HG03139 (cell line): ENCODE measurements around the gene SNRNP25.

Experiments
- ATAC-seq: cut with Tn5 transposase; IDR thresholded peaks from one replicate; pipeline ENCODE4 v1.9.1; 2021; ENCODE audit not compliant: unreplicated experiment

SNRNP25 gene

GRCh38 chr16:62968-63391 lies 9.4 kb downstream of the SNRNP25 start:
- no peak for ATAC-seq

GRCh38 chr16:63466-63865 lies 9.8 kb downstream of the SNRNP25 start:
- no peak for ATAC-seq

- no peak for ATAC-seq
Measured at GRCh38 chr16:63998-64913, 10.6 kb downstream of the SNRNP25 start.

- no peak for ATAC-seq
Measured at GRCh38 chr16:64914-65255, 11.3 kb downstream of the SNRNP25 start.

GRCh38 chr16:65745-66144 lies 12.1 kb downstream of the SNRNP25 start:
- ATAC-seq = no peak

GRCh38 chr16:66309-67182 lies 12.9 kb downstream of the SNRNP25 start:
- no peak for ATAC-seq

- no peak for ATAC-seq
Measured at GRCh38 chr16:67183-67791, 13.7 kb downstream of the SNRNP25 start.

- ATAC-seq = no peak
Measured at GRCh38 chr16:67884-68789, 14.5 kb downstream of the SNRNP25 start.

GRCh38 chr16:69181-69580 lies 15.6 kb downstream of the SNRNP25 start:
- ATAC-seq = no peak

GRCh38 chr16:71210-71539 lies 17.5 kb downstream of the SNRNP25 start:
- ATAC-seq = no peak

GRCh38 chr16:71540-72401 lies 18.1 kb downstream of the SNRNP25 start:
- no peak for ATAC-seq

GRCh38 chr16:72561-73548 lies 19.2 kb downstream of the SNRNP25 start, which contains the start of gene RHBDF1:
RHBDF1 (minus strand) TSS chr16:72631; CDS start chr16:65015, 7,616 bp downstream.
- ATAC-seq = no peak

- no peak for ATAC-seq
Measured at GRCh38 chr16:74051-74746, 20.6 kb downstream of the SNRNP25 start.

GRCh38 chr16:74747-75334 lies 21.2 kb downstream of the SNRNP25 start:
- ATAC-seq = no peak

GRCh38 chr16:75580-76501 lies 22.2 kb downstream of the SNRNP25 start:
- no peak for ATAC-seq

GRCh38 chr16:76535-77272 lies 23.1 kb downstream of the SNRNP25 start:
- no peak for ATAC-seq
